ENCODE data around the gene CADM1.

DNA sequence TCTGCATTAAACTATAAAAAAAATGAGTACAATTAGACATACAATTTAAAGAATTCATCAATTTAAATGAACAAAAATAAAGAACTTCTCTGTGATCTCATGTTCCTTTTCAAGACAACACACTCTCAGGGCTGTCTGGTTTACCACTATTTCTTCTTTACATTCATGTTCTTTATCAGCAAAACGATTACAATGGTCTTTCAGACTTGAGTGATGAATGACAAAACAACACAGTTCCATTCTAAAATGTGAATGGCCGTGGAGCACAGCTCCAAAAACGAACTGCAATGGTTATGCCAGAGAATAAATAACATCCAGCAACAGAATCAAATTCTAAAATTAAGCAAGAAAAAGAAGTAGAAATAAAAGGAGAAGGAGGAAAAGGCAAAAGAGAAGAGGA lies 113.1 kb downstream of the CADM1 start:
- no peak for TF ChIP-seq POLR2AphosphoS5 (IDR thresholded peaks at IDR 0.05; ENCODE audit: low read depth, low read length)
- TF ChIP-seq SIN3A (IDR thresholded peaks at IDR 0.05; ENCODE audit: borderline replicate concordance, insufficient read depth, low read length) = no peak
- no peak for TF ChIP-seq TAF1 (IDR thresholded peaks at IDR 0.05; ENCODE audit: borderline replicate concordance, insufficient read depth, low read length)
- TF ChIP-seq, protein P1, sequence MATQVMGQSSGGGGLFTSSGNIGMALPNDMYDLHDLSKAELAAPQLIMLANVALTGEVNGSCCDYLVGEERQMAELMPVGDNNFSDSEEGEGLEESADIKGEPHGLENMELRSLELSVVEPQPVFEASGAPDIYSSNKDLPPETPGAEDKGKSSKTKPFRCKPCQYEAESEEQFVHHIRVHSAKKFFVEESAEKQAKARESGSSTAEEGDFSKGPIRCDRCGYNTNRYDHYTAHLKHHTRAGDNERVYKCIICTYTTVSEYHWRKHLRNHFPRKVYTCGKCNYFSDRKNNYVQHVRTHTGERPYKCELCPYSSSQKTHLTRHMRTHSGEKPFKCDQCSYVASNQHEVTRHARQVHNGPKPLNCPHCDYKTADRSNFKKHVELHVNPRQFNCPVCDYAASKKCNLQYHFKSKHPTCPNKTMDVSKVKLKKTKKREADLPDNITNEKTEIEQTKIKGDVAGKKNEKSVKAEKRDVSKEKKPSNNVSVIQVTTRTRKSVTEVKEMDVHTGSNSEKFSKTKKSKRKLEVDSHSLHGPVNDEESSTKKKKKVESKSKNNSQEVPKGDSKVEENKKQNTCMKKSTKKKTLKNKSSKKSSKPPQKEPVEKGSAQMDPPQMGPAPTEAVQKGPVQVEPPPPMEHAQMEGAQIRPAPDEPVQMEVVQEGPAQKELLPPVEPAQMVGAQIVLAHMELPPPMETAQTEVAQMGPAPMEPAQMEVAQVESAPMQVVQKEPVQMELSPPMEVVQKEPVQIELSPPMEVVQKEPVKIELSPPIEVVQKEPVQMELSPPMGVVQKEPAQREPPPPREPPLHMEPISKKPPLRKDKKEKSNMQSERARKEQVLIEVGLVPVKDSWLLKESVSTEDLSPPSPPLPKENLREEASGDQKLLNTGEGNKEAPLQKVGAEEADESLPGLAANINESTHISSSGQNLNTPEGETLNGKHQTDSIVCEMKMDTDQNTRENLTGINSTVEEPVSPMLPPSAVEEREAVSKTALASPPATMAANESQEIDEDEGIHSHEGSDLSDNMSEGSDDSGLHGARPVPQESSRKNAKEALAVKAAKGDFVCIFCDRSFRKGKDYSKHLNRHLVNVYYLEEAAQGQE (IDR thresholded peaks at IDR 0.05; ENCODE audit: insufficient read depth in 1 of 2, low read depth in 2 of 2, low read length in 2 of 2) = no peak
- TF ChIP-seq FOXP2 (optimal IDR thresholded peaks at IDR 0.05; ENCODE audit: borderline replicate concordance, extremely low read depth, extremely low read length, insufficient read depth) = no peak

Measured in PFSK-1 (cell line).